K562 (cell line): ENCODE data around the gene CMSS1. TPM values are rescaled to one million over a fixed set of nuclear protein-coding genes. Genes with fewer than 3 reads are reported as not detected.

Source experiments
- ATAC-seq: fragments of 200-7000 bp; cut with Tn5 transposase; 3 replicates; pipeline ENCODE4 v1.9.1; 2020; ENCODE audit warnings: moderate library complexity
- BruUV-seq: library from RNA; stranded (reverse); fragments of 400-500 nt; replicated peaks from 2 replicates; lab custom pipeline; 2021; lab: Mats Ljungman, UMichigan
- CTCF ChIA-PET: fragments of 300-600 bp; formaldehyde crosslinking; extraction: SDS; loops from one replicate; lab custom pipeline; 2021; ENCODE audit warnings: low intra/inter-chr PET ratio; lab: Yijun Ruan, JAX
- POLR2A ChIA-PET: fragments of 300-600, 350-650 bp; sonication (Branson Sonifier 250); formaldehyde crosslinking; extraction: SDS; loops from one replicate; lab custom pipeline; 2021; ENCODE audit warnings: antibody characterized with exemption, inconsistent platforms; lab: Yijun Ruan, JAX
- DNase-seq, 4 experiments: peaks; one replicate each; pipeline versions ENCODE4 v3.0.0 to v3.0.0-alpha.2; 2011 to 2018; ENCODE audit warnings: low spot score in 3 of 4, mixed read lengths in 3 of 4; ENCODE audit errors: extremely low read depth in 1 of 4
- FAIRE-seq: peaks from 2 replicates; lab custom pipeline; 2011; peaks lifted over from hg19 to GRCh38; lab: Jason Lieb, UNC
- H2AFZ ChIP-seq: 2 replicates; pipeline ENCODE4 v1.6.0; 2011; ENCODE audit warnings: low read depth, low read length, control low read depth, inconsistent platforms
- H3K27ac ChIP-seq: fragments of 200-600 bp; 3 replicates; pipeline ENCODE4 v1.8.0; 2011; ENCODE audit warnings: low read depth, mild to moderate bottlenecking, control low read depth, inconsistent platforms, low read length, moderate library complexity, mixed read lengths; ENCODE audit errors: extremely low read depth
- H3K27me3 ChIP-seq, 2 experiments: fragments of 300-600 bp in 1 of 2; 2 replicates in 1 of 2; 3 replicates in 1 of 2; pipeline versions ENCODE4 v1.6.0 to v1.8.0; 2011; ENCODE audit warnings: inconsistent platforms in 2 of 2, low read length in 2 of 2, mild to moderate bottlenecking in 1 of 2, mixed read lengths in 1 of 2, moderate library complexity in 1 of 2; ENCODE audit not compliant: control insufficient read depth in 2 of 2, insufficient read depth in 2 of 2
- H3K36me3 ChIP-seq: fragments of 300-600 bp; 3 replicates; pipeline ENCODE4 v1.8.0; 2011; ENCODE audit warnings: mild to moderate bottlenecking, low read length, inconsistent platforms; ENCODE audit not compliant: control insufficient read depth, insufficient read depth
- H3K4me1 ChIP-seq, 2 experiments: fragments of 200-600 bp in 1 of 2; replicated peaks in 1 of 2; 2 replicates in 1 of 2; 3 replicates in 1 of 2; pipeline versions ENCODE4 v1.5.1 to v1.8.0; 2011; ENCODE audit warnings: inconsistent platforms in 2 of 2, low read length in 2 of 2, mild to moderate bottlenecking in 1 of 2, mixed read lengths in 1 of 2, moderate library complexity in 1 of 2; ENCODE audit not compliant: control insufficient read depth in 2 of 2, insufficient read depth in 2 of 2
- H3K4me2 ChIP-seq: 2 replicates; pipeline ENCODE4 v1.6.1; 2011; ENCODE audit warnings: low read length, control low read depth, inconsistent platforms, mixed read lengths; ENCODE audit not compliant: insufficient read depth
- H3K4me3 ChIP-seq: fragments of 200-600 bp; sonication (generic), shearing (Covaris generic); 2 replicates; pipeline ENCODE4 v1.5.1; 2016; ENCODE audit warnings: control low read depth, inconsistent platforms
- H3K79me2 ChIP-seq: fragments of 200-600 bp; 3 replicates; pipeline ENCODE4 v1.8.0; 2011; ENCODE audit warnings: low read length, inconsistent platforms; ENCODE audit not compliant: control insufficient read depth, insufficient read depth
- H3K9ac ChIP-seq, 2 experiments: 2 replicates each; pipeline versions ENCODE4 v1.6.0 to v1.6.1; 2011; ENCODE audit warnings: low read depth in 2 of 2, low read length in 2 of 2, control low read depth in 1 of 2, inconsistent platforms in 1 of 2, mild to moderate bottlenecking in 1 of 2, mixed read lengths in 1 of 2; ENCODE audit not compliant: insufficient read depth in 1 of 2
- H3K9me1 ChIP-seq: one replicate; pipeline ENCODE4 v1.6.0; 2011; ENCODE audit warnings: inconsistent platforms, mild to moderate bottlenecking, low read length, moderate library complexity; ENCODE audit not compliant: control insufficient read depth, insufficient read depth
- H3K9me3 ChIP-seq: replicated peaks from 2 replicates; pipeline ENCODE4 v1.5.1; 2011; ENCODE audit warnings: low read depth, low read length, inconsistent platforms; ENCODE audit not compliant: control insufficient read depth, insufficient read depth
- H4K20me1 ChIP-seq: replicated peaks from 2 replicates; pipeline ENCODE4 v1.6.1; 2011; ENCODE audit warnings: low read length, inconsistent platforms, mixed read lengths; ENCODE audit not compliant: control insufficient read depth, insufficient read depth
- ARHGAP35 ChIP-seq: fragments of 450-650 bp; IDR thresholded peaks from 2 replicates; pipeline ENCODE4 v1.6.1; 2018; ENCODE audit not compliant: partially characterized antibody
- BDP1 ChIP-seq: IDR thresholded peaks from 3 replicates; pipeline ENCODE4 v1.6.1; 2011; ENCODE audit not compliant: insufficient read length, insufficient read depth
- BHLHE40 ChIP-seq: IDR thresholded peaks from 2 replicates; pipeline ENCODE4 v1.6.1; 2011; ENCODE audit warnings: low read length, improper control_type of control experiment
- FOXK2 ChIP-seq, 2 experiments: fragments of 450-650 bp; IDR thresholded peaks in 1 of 2; conservative IDR thresholded peaks in 1 of 2; 2 replicates each; pipeline ENCODE4 v1.6.1; 2016; ENCODE audit warnings: low read depth in 2 of 2, mild to moderate bottlenecking in 1 of 2
- MCM7 ChIP-seq, 2 experiments: fragments of 450-650 bp; IDR thresholded peaks; 2 replicates each; pipeline ENCODE4 v1.6.1; 2016 to 2018
- MYBL2 ChIP-seq, 2 experiments: fragments of 450-650 bp in 1 of 2; sonication (generic) in 1 of 2; formaldehyde crosslinking in 1 of 2; IDR thresholded peaks; 2 replicates each; pipeline versions ENCODE4 v1.6.1 to v1.8.1; 2017 to 2022; ENCODE audit warnings: borderline replicate concordance in 1 of 2, inconsistent platforms in 1 of 2, low read depth in 1 of 2, mild to moderate bottlenecking in 1 of 2, missing genetic modification reagents in 1 of 2, moderate library complexity in 1 of 2
- ZC3H11A ChIP-seq: IDR thresholded peaks from 2 replicates; pipeline ENCODE4 v1.6.1; 2012; ENCODE audit warnings: low read depth, low read length, improper control_type of control experiment
- ZNF239 ChIP-seq: fragments of 250-450 bp; sonication (Bioruptor Pico); IDR thresholded peaks from 2 replicates; pipeline ENCODE4 v1.4.0; 2020; ENCODE audit warnings: mild to moderate bottlenecking
- WGBS: fragments of 100-300 bp; shearing (Covaris generic); methylation state at CpG from one replicate; pipeline ENCODE4 v1.1.6; 2016; ENCODE audit warnings: low coverage, mixed read lengths; ENCODE audit not compliant: insufficient coverage; ENCODE audit errors: missing lambda C conversion rate; 5-methylcytosine and 5-hydroxymethylcytosine counted together
- in situ Hi-C: fragments of 300-500 bp; cut with MboI; formaldehyde crosslinking; loops from 4 replicates; pipeline ENCODE4 v1.15.0; 2018; ENCODE audit warnings: inconsistent platforms, mixed read lengths
- intact Hi-C: fragments of 100-400 bp; cut with micrococcal nuclease; formaldehyde crosslinking; loops from 2 replicates; pipeline ENCODE4 v1.14.2; 2022
- polyA plus RNA-seq, 8 experiments: library from polyadenylated mRNA; depleted of rRNA in 4 of 8; stranded (reverse) in 5 of 8; unstranded in 3 of 8; fragments of >200 nt; fragmentation: Nextera tagmentation in 2 of 8; fragmentation: Illumina TruSeq in 1 of 8; extraction: Ambion mirVana in 2 of 8; extraction: Trizol in 1 of 8; gene quantifications; 2 replicates each; pipeline versions ENCODE4 v1.2.1 to v1.2.3, GENCODE V29; 2011 to 2014; ENCODE audit warnings: inconsistent platforms in 1 of 8, missing spikeins in 1 of 8
- total RNA-seq, 7 experiments: library from RNA; depleted of rRNA in 6 of 7; stranded (reverse); fragments of >200 nt in 6 of 7; fragmentation: Illumina TruSeq in 2 of 7; extraction: Trizol in 2 of 7; gene quantifications; 2 replicates each; pipeline versions ENCODE4 v1.2.1 to v1.2.3, GENCODE V29; 2011 to 2021; ENCODE audit warnings: low replicate concordance in 1 of 7

CMSS1 gene
- total and polyA plus RNA-seq, 9 of the 15 experiments (the other 6 are each of a cell fraction or from before 2014, with no cell fraction given) = 46.9 to 109 (median 72.3) TPM

- H3K79me2 ChIP-seq = no peaks in the 10 kb centered on the region
- FAIRE-seq (no peak), ATAC-seq (no peak), DNase-seq (no peak)
- intact Hi-C loops = no loop called here
- no peaks in the 10 kb centered on the region; the same call in 1 of the 2 replicates for H3K9me3 ChIP-seq
- peaks cover 0 to 12% of the 10 kb centered on the region in 2 experiments; a peak in 3 of 5 replicates for H3K4me1 ChIP-seq
- H3K4me2 ChIP-seq = no peak overlapping the region
- no peaks in the 10 kb centered on the region for H3K9me1 ChIP-seq
- no peak overlapping the region for H3K4me3 ChIP-seq
- no TSS peak for BruUV-seq
- H3K36me3 ChIP-seq = no peaks in the 10 kb centered on the region; the same call in 2 of the 3 replicates
- in situ Hi-C loops = no loop called here
- CTCF ChIA-PET = no interaction called here
- 93% methylated on average over 1 of the region's 1 CpG for WGBS
- no peak overlapping the region for H3K9ac ChIP-seq
- POLR2A ChIA-PET = no interaction called here
- no peak overlapping the region for H2AFZ ChIP-seq
- no peak overlapping the region for H3K27ac ChIP-seq
- TF ChIP-seq ARHGAP35 (no peak), MCM7 (IDR thresholded peaks at IDR 0.05) (no peak), ZC3H11A (no peak), BDP1 (no peak), MYBL2 (IDR thresholded peaks at IDR 0.05; ENCODE audit: low read depth) (no peak), MYBL2 (CRISPR knock-in tag; IDR thresholded peaks at IDR 0.05; ENCODE audit: borderline replicate concordance) (no peak), FOXK2 (conservative IDR thresholded peaks at IDR 0.05 in 1 of 2, IDR thresholded peaks at IDR 0.05 in 1 of 2; ENCODE audit: low read depth in 2 of 2) (no peak), ZNF239 (CRISPR knock-in tag) (no peak), BHLHE40 (no peak)
- TF ChIP-seq, all 486 proteins: peak for 0
- H3K27me3 ChIP-seq = no peaks in the 10 kb centered on the region
- H4K20me1 ChIP-seq = no peaks in the 10 kb centered on the region
Observed at GRCh38 chr3:100102757-100103156, 285.1 kb downstream of the CMSS1 start.
